Kidney (tissue), 14 donors: ENCODE measurements around the gene MAML3. TPM values are rescaled to one million over a fixed set of nuclear protein-coding genes. Genes with fewer than 3 reads are reported as not detected.

Source experiments
- DNase-seq, 5 donors: peaks; one replicate each; pipeline ENCODE4 v3.0.0-alpha.2; 2013 to 2020
- FAIRE-seq: peaks from 2 replicates; lab custom pipeline; 2012; peaks lifted over from hg19 to GRCh38; lab: Jason Lieb, UNC
- H3K27ac ChIP-seq, 2 donors: one replicate each; pipeline ENCODE4 v1.7.0; 2013; ENCODE audit warnings: low read depth in 2 of 2, low read length in 2 of 2, inconsistent platforms in 1 of 2
- H3K27me3 ChIP-seq: one replicate; pipeline ENCODE4 v1.7.1; 2013; ENCODE audit warnings: low read length, inconsistent platforms; ENCODE audit not compliant: control insufficient read depth, insufficient read depth
- H3K36me3 ChIP-seq, 3 donors: one replicate each; pipeline versions ENCODE4 v1.7.0 to v1.7.1; 2013; ENCODE audit warnings: low read length in 3 of 3, control low read depth in 1 of 3, inconsistent platforms in 1 of 3; ENCODE audit not compliant: insufficient read depth in 3 of 3, control insufficient read depth in 2 of 3
- H3K4me1 ChIP-seq, 3 donors: one replicate each; pipeline versions ENCODE4 v1.7.0 to v1.7.1; 2013; ENCODE audit warnings: low read length in 3 of 3, inconsistent platforms in 1 of 3, low read depth in 1 of 3; ENCODE audit not compliant: control insufficient read depth in 2 of 3, insufficient read depth in 2 of 3
- H3K4me3 ChIP-seq, 3 donors: one replicate each; pipeline versions ENCODE4 v1.7.0 to v1.8.1; 2013; ENCODE audit warnings: low read length in 3 of 3, control low read depth in 1 of 3, inconsistent platforms in 1 of 3
- H3K9ac ChIP-seq, 3 donors: one replicate each; pipeline versions ENCODE4 v1.7.0 to v1.7.1; 2013; ENCODE audit warnings: low read length in 3 of 3, control low read depth in 1 of 3, inconsistent platforms in 1 of 3
- H3K9me3 ChIP-seq, 3 donors: one replicate each; pipeline versions ENCODE4 v1.7.0 to v1.7.1; 2013; ENCODE audit warnings: low read length in 3 of 3, control low read depth in 1 of 3, inconsistent platforms in 1 of 3; ENCODE audit not compliant: control insufficient read depth in 2 of 3, insufficient read depth in 1 of 3
- CTCF ChIP-seq: IDR thresholded peaks from 3 replicates; pipeline ENCODE4 v1.5.1; 2012; ENCODE audit warnings: mild to moderate bottlenecking, moderate library complexity, borderline replicate concordance; ENCODE audit not compliant: insufficient read depth; ENCODE audit errors: extremely low read depth
- intact Hi-C: fragments of 100-400 bp; cut with DNase I; formaldehyde crosslinking; loops from one replicate; pipeline ENCODE4 v1.11.1; 2022
- polyA plus RNA-seq: library from polyadenylated mRNA; stranded (reverse); fragments of 350-450 nt; fragmentation: Illumina TruSeq; extraction: RNeasy Lipid Tissue Mini Kit (QIAGEN cat#74804); gene quantifications from one replicate; pipeline ENCODE4 v1.2.3, GENCODE V29; 2014; ENCODE audit warnings: low read depth, low replicate concordance; ENCODE audit not compliant: insufficient read depth
- total RNA-seq: library from RNA; stranded (reverse); fragmentation: NEBNext Ultra II Directional; extraction: Animal tissue kit (Norgen Biotek cat#: 25700); gene quantifications from one replicate; pipeline ENCODE4 v1.2.1, GENCODE V29; 2021
- donor health status: control.
- donor health status: control.
- donor health status: control.
- donor health status: control.
- donor health status: control.
- donor health status: DM: yes; HTN: yes; CAD: no.
- donor health status: Normal renal cell carcinoma (clear cell type).

MAML3 gene
- total and polyA plus RNA-seq, 2 donors from 2014 or later, result 1.4 to 10.4 TPM

- intact Hi-C loops, result no loop called here
Observed at GRCh38 chr4:140189805-140190204, 35.8 kb upstream of the MAML3 start.

GRCh38 chr4:140188975-140189374, 35.0 kb upstream of the MAML3 start:
- no peak overlapping the region for H3K9ac ChIP-seq
- no peaks in the 10 kb centered on the region for H3K9me3 ChIP-seq
- FAIRE-seq (no peak), DNase-seq (peak in 3 of 5 donors; percentile 9 to 87 (median 15))
- no peaks in the 10 kb centered on the region for H3K27me3 ChIP-seq
- H3K4me1 ChIP-seq, result peaks cover 0 to 6% (median 3%) of the 10 kb centered on the region in 3 donors
- no peak overlapping the region for H3K4me3 ChIP-seq
- no peaks in the 10 kb centered on the region for H3K36me3 ChIP-seq
- no peak overlapping the region for H3K27ac ChIP-seq
- intact Hi-C loops, result no loop called here
- TF ChIP-seq CTCF, result no peak

More at GRCh38 chr4:140189805-140190204, 35.8 kb upstream of the MAML3 start:
- H3K27me3 ChIP-seq, result no peaks in the 10 kb centered on the region
- DNase-seq (no peak), FAIRE-seq (no peak)
- H3K4me3 ChIP-seq, result no peak overlapping the region
- H3K9ac ChIP-seq, result no peak overlapping the region
- no peak overlapping the region for H3K27ac ChIP-seq
- TF ChIP-seq CTCF, result no peak
- H3K36me3 ChIP-seq, result no peaks in the 10 kb centered on the region
- peaks cover 0 to 6% (median 3%) of the 10 kb centered on the region in 3 donors for H3K4me1 ChIP-seq
- H3K9me3 ChIP-seq, result no peaks in the 10 kb centered on the region

GRCh38 chr4:140187316-140187695, 33.3 kb upstream of the MAML3 start:
- Histone ChIP-seq H3K36me3 (no peaks in the 10 kb centered on the region), H3K9ac (no peak overlapping the region), H3K4me1 (peaks cover 0 to 6% (median 3%) of the 10 kb centered on the region in 3 donors), H3K9me3 (no peaks in the 10 kb centered on the region), H3K27ac (no peak overlapping the region), H3K4me3 (no peak overlapping the region), H3K27me3 (no peaks in the 10 kb centered on the region)
- intact Hi-C loops, result no loop called here
- DNase-seq, result no peak
- TF ChIP-seq CTCF, result no peak
- FAIRE-seq, result no peak
